Stimulated activated CD4-positive, alpha-beta T cell treated with anti-CD3 and anti-CD28 coated beads, TNF-alpha, amount 100 ng/mL, for 1 hour (primary cell): Measurements from ENCODE around the gene RASA3.
"Not testable (repeated sequence)": the region's sequence is repeated elsewhere in the genome, so short reads cannot be mapped to it uniquely, and the experiment has no call there.

ENCODE experiments used
- DNase-seq, 3 donors: peaks; one replicate each; pipeline ENCODE4 v3.0.0-alpha.2; 2020; ENCODE audit warnings: low read depth in 3 of 3, low spot score in 1 of 3

RASA3 gene

DNA sequence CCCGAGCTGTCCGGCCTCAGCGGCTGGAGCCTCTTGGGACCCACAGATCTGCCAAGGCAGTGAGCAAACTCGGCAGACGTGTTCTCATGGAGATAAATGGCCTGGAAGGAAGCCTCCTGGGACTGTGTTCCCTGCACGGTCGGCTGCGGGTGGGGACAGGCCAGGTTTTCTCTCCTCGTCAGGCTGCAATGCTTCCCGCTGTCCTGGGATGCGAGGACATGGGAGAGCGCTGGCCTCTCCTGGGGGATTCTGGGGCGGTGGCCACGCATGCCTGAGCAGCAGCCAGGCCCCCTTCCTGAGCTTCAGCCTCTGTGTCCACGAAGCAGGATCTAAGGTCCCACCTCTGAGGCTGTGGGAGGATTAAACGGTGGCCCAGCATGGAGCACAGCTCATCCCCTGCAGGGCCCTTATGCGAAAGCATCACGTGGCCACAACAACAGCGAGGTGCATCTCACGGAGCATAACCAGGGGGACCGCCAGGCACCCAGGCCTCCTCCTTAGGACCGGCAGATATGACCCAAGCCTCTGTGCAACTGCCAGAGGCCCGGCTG, 137.3 kb downstream of the RASA3 start:
- no peak for DNase-seq

DNA sequence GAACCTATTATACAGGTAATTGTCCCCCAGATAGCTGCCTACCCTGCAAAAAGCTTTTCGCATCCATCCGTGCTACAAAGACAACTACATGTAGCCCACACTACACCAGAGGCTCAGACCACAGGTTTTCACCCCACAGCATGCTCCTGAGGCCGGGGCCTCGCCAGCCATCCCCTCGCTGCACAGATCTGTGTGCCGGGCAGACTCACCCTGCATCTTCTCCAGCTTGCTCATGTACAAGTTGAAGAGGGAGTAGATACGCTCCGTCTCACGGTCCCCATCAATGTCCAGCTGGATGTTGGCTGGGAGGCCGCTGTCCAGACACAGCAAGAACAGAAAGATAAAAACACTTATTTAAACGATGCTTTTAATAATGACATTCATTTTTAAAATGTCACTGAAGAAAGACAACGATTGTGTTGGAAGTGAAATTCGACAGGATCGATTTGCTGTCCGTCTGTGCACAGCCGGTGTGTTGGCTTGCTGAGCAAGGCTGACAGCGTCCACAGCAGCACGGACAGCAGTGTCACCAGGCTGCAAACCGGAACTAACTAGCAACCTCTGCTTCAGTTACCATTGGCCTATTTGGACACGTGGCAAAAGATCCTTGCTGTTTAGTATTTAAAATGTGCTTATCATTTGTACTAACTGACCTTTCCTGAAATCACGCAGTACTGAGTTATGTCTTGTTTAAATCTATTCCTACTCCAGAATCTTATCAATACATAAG, 140.0 kb downstream of the RASA3 start:
- no peak for DNase-seq

DNA sequence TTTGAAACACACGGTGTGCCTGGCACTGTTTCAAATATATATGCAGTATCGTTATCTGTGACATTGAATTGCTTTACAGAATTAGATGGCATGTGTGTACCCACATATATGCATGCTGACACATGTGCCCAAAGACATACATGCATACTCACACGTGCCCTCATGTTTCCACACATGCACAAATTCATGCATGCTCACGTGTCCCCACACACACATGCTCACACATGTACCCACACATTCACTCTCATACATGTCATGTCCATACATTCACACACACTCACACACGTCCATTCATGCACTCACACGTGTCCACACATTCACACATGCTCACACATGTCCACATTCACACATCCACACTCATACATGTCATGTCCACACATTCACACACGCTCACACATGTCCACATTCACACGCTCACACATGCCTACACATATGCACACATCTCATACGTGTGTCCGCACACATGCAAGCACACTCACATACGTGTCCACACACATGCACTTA, 140.7 kb downstream of the RASA3 start:
- DNase-seq = no peak

DNA sequence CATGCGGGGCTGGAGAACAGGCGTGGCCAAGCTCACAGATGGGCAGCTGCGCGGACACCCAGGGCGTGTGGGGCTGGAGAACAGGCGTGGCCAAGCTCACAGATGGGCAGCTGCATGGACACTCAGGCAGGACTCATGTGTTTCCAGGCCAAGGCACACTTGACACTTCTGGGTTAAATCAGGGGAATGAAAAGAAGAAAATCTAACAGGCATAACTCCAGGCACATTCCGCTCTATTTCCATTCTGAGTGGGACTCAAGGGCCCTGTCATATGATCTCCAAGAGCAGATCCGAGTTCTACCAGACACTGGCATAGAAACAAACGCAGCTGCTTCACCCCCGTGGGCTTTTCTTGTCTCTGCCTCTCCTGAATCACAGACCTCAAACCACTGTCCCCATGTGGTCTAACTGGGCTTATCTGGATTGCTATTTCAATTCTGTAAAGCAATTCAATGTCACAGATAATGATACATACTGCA, 141.2 kb downstream of the RASA3 start:
- no peak for DNase-seq

DNA sequence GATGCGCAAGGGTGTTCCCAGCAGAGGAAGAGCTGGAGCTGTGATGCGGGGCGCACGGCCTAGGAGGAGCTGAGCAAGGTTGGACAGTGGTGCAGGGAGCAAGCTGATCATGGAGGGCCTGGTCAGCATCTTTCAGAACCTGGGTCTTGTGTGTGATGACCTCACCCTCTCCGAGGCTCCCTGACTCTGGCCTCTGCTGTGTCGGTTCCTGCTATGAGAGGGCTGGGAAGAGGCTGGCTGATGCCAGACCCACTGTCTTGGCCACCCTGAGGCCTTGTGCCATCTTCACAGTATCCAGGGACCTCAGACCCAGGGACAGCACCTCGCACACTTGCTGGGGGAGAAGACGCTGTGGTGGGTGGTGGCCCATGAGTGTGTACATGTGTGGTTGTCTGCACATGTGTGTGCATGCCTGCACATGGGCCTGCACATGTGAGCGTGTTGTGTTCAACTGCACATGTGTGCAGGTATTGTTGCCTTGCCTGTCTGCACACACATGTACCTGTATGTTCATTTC, 142.0 kb downstream of the RASA3 start:
- DNase-seq = no peak

DNA sequence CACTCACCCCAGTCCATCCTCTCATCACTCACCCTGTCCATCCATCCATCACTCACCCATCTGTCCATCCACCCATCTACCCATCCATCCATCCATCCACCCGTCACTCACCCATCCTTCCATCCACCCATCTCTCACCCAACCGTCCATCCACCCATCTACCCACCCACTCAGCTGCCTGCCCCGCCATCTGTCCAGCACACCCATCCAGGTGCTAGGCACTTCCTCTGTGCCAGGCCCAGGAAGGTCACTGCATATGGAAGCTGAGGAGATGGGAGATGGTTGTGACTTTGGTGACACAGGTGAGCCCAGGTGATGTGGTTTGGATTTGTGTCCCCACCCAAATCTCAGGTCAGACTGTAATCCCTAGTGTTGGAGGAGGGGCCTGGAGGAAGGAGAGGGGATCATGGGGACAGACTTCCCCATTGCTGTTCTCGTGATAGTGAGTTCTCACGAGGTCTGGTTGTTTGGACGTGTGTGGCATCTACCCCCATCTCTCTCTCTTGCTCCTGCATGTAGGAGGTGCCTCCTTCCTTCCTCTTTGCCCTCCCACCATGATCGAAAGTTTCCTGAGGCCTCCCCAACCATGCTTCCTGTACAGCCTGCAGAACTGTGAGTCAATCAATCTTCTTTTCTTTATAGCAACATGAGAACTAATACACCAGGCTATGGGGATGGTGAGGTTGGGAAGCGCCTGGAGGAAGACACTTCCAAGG, 142.7 kb downstream of the RASA3 start:
- no peak for DNase-seq

DNA sequence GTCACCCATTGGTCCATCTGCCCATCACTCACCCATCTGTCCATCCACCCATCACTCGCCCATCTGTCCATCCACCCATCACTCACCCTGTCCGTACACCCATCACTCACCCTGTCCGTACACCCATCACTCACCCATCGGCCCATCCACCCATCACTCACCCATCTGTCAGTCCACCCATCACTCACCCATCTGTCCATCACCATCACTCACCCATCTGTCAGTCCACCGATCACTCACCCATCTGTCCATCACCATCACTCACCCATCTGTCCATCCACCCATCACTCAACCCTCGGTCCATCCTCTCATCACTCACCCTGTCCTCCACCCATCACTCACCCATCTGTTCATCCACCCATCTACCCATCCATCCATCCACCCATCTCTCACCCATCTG, 143.6 kb downstream of the RASA3 start:
- DNase-seq = not testable (repeated sequence)

DNA sequence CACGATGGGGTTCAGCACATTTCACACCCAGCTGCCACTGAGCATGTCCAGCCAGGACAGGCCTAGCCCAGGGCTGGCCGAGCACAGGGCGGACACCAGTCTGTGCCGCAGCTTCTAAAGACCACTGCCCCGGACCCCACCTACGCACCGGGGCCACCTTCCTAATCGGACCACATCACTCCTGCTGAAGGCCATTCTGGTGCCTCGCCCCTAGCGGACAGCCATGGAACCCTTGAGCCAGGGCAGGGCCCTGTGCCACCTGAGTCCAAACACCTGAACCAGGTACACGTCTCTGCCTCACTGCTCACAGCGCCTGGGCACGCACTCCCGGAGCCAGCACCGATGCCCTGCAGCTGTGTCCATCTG, 150.1 kb downstream of the RASA3 start:
- DNase-seq = no peak

DNA sequence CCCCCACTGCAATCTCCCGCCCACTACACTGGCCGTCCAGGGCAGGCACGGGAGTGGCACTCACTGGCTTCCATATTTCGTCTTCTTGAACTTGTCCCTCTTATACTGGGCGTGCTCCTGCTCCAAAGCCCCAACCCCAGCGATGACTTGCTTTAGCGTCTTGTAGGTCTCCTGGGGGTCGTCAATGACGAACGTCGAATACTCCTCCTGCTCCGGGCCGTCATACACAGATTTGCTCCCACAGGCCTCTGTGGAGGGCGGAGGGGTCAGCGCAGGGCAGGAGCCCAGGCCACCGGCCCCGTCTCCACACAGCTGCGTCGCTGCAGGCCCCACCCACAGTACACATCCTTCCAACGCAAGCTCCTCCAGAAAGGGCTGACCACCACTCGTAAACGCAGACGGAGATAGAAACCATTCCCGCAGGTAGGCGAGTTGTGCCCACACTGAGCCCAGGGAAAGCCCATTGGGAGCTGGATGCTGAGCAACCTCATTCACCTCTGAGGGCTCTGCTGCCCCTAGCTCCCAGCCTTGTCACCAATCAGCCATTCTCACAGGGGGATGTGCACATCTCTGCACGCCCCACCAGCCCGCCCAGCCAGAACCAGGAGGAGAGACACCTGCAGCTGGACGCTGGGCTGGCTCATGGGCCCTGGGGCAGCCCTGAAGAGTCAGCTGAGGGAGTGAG, 150.7 kb downstream of the RASA3 start:
- no peak for DNase-seq

DNA sequence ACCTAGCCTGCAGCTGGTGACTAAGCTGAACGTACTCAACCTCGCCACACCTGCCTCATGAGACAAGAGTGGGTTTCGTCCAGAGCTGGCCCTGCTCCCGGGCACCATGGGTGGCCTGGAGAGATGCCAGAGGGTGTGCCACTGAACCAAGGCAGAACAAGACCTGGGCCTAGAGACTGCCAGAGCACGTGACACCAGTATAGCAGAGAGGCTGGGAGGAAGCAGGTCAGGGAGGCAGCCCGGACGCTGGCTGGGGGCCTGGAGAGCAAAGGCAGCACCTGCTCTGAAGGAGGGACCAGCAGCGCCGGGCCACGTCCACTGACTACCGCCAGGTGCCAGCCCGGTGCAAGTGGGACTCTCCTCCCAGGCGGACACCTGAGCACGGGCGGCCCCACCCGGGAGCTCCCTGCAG, 151.2 kb downstream of the RASA3 start:
- no peak for DNase-seq

DNA sequence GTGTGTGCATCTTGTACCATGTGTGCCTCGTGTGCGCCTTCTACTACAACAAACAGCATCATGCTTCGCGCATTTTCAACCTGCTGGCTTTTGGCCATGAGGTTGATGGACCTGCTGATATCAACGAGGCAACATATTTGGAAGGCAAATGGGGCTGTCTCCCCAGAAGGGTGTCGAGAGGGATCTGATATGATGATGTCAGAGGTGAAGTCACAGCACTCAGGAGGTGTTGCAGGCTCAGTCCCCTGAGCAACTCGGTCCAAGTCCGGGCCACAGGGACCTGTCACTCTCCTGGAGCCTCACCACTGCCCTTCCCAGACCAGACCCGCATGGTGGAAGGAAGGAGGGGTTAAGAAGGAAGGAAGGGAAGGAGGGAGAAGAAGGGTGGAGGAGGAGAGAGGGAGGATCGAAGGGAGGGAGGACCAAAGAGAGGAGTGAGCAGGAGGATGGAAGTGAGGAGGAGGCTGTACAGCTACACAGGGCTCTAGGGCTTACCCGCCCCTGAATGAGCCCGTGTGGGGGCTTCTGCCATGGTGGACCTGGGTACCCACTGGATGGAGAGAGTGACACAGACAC, 151.8 kb downstream of the RASA3 start:
- no peak for DNase-seq

DNA sequence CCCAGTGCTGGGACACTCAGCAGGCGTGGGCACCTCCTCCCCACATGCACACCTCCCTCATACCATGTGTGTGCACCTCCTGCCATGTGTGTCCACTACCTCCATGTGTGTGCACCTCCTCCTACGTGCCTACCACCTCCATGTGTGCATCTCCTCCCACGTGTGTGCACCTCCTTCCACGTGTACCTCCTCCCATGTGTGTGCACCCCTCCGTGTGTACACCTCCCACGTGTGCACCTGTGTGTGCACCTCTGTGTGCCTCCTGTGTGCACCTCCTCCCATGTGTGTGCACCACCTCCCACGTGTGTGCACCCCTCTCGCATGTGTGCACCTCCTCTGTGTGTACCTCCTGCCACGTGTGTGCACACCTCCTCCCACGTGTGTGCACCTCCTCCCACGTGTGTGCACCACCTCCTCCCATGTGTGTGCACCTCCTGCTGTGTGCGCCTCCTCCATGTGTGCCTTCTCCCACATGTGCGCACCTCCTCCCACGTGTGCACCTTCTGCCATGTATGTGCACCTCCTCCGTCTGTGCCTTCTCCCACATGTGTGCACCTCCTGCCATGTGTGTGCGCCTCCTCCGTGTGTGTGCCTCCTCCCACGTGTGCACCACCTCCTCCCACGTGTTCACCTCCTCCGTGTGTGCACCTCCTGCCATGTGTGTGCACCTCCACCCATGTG, 152.5 kb downstream of the RASA3 start:
- DNase-seq = no peak

DNA sequence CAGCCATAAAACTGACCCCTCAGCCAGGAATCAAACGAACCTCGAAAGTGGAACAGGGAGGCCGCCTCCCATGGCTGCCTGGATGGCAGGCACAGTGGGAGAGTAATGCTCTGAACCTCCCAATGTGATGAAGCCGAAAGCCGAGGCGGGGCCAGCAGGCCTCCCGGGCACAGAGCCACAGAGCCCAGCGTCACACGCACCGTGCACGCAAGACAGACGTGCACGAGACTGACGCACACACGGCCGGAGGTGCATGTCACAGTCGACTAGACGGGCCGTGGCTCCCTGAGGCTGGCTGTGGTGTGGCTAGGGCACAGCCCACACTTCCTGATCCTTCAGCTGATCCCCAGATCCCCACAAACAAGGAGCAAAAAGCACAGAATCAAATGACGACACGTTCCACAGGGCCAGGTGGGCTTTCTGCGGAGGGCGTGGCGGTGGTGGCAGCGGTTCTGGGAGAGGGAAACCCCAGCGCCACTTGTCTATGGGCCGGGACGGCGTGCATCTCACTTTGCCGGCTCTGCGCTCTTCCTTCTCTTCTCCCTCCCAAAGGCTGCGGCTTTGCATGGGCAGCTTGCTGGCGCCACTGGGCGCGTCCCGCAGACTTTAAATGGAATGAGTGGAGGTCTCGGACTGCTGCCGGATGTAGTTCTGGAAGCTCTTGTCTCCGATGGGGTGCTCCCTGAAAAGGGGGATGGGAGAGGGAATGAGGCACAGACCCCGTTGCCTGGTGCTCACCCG, 153.5 kb downstream of the RASA3 start:
- DNase-seq = no peak

DNA sequence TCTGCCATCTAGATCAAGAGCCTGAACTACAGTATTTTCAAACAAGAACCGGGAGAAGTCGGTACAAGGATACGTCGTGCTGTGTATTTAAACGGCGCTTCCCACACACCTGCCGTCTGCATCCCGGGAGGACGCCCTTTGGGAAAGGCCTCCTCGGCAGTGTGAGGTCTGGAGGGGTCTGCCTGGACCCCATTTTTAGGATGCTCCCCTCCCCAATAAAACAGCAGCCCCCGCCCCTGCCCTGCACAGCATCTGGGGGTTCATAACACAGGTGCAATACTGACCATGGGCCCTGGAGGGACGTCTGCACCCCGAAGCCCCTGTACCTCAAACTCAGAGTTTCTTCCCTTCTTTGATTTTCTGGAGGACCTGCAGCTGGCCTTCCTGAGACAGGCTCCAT, 154.4 kb downstream of the RASA3 start:
- no peak for DNase-seq

DNA sequence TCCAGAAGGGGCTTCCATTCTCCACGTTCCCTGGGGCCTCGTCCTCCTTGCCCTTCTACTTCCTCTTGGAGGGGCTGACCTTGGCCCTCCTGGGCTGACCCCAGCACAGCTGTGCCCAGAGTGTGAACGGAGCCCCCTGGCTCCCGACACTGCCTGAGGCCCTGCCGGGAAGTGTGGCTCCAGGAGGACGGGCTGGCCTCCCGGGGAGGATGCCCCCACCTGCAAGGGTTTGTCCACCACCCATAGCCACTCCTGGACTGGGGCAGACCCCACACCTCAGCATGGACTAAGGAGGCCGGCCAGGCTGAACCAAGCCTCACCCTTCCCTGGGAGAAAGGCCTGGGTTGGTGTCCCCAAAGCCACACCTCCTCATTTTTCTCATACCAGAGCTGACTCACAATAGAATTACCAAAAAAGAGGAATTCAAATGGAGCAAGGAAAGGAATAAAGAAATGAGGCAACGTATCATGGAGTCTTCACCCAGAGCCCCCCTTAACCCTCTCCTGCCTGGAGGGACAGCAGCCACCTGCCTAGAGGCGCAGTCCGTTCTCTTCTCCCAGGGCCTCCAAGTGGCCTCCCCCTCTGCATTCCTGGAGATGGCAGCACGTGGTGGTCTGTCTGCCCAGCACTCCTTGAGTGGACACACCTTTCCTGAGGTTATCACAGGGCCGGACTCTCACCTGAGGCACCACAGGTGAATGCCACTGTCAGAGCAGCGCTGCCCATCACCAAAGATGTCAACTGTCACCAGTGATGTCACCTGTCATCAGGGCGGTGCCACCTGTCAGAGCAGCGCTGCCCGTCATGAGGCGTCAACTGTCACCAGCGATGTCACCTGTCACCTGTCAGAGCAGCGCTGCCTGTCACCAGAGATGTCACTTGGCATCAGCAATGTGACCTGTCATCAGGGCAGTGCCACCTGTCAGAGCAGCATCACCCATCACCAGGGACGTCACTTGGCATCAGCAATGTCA, 155.4 kb downstream of the RASA3 start:
- DNase-seq = no peak

DNA sequence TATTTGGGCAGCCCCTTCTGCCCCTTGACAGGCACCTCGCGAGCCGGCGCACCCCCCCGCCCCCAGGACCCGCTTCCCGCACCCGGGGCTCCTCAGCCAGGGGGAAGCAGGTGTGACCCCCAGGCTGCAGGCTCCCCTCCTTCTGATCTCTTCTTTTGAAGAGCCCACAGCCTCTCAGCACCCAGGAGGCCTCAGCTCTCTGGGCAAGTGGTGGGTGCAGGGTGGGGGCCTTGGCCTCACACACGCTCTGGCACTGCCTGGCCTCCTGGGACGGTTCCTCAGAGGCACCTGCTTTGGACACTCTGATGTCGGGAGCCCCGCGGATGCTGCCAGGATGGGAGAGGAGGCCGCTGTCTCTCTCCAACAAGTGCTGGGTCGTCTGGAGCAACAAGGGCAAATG, 157.0 kb downstream of the RASA3 start:
- no peak for DNase-seq

DNA sequence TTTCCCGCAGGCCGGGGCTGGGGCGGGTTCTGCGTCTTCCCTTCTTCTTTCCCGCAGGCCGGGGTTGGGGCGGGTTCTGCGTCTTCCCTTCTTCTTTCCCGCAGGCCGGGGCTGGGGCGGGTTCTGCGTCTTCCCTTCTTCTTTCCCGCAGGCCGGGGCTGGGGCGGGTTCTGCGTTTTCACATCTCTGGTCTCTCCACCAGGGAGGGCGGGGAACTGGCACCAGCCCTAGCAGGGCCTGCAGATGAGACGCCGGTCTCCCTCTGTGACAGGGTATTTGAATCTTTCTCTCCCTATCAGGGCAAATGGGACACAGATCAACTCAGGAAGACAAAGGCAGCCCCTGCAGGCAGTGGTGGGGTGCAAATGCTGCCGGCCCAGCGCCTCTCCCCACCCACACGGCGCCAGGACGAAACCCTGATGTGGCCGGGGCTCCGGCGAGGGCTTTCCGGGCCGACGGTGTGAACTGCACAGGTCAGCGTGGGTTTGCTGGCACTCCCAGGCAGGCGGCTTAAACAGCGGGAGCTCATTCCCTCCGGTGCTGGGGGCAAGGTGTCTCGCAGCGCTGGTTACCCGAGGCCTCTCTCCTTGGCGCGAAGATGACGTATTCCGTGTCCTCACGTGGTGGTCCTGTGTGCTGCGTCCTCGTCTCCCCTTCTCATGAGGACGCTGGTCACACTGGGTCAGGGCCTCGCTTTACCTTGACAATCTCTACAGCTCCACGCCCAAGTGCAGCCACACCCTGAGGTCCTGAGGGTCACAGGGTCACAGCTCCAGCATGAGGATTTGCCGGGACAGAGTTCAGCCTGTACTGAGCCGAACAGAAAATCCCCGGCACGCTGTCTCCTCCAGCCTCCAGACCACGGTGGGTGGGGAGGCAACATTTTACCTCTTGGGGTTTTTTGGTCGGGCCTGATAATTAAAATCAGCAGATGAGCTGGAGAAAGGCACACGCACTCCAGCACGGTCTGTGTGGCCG, 157.8 kb downstream of the RASA3 start:
- no peak for DNase-seq
